Daoy (cell line): Measurements from ENCODE around the gene FBH1. TPM values are rescaled to one million over a fixed set of nuclear protein-coding genes. Genes with fewer than 3 reads are reported as not detected.
"Not testable (repeated sequence)": the region's sequence is repeated elsewhere in the genome, so short reads cannot be mapped to it uniquely, and the experiment has no call there.

Experiments used
- DNase-seq: peaks from one replicate; pipeline ENCODE4 v3.0.0-alpha.2; 2015; ENCODE audit warnings: low read depth
- total RNA-seq: library from RNA; depleted of rRNA; stranded (reverse); fragments of >200 nt; shearing (Covaris generic); gene quantifications from 2 replicates; pipeline ENCODE4 v1.2.3, GENCODE V29; 2014

FBH1 gene
- total RNA-seq, 1 experiment from 2014 or later = 41.3 TPM

- DNase-seq = no peak
Observed at GRCh38 chr10:5941579-5941978, 51.5 kb downstream of the FBH1 start.

DNA sequence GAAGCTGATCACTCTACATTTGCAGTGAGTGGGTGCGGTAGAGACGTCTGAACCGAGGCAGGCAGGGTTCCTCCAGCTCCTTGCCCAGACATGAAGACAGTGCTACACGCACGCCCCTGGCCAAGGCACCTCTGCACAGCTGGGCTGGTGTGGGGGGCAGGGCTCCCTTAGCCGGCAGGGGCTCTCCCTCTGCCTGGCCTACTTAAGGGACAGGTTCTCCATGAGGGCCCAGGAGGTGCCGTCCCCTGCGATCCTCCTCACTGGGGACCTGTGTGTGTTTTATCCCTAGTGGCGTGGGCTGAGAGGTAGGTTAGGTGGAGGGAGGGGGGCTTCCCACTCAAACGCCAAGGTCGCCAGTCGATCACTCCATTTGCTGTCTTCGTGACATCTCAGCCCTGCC is 52.0 kb downstream of the FBH1 start:
- DNase-seq = no peak

GRCh38 chr10:5942474-5942873 is 52.4 kb downstream of the FBH1 start:
- DNase-seq = no peak

GRCh38 chr10:5943536-5943935 is 53.5 kb downstream of the FBH1 start:
- peak; percentile 34 for DNase-seq

- peak; percentile 96 for DNase-seq
Observed at GRCh38 chr10:5944389-5945189, 54.5 kb downstream of the FBH1 start.

DNA sequence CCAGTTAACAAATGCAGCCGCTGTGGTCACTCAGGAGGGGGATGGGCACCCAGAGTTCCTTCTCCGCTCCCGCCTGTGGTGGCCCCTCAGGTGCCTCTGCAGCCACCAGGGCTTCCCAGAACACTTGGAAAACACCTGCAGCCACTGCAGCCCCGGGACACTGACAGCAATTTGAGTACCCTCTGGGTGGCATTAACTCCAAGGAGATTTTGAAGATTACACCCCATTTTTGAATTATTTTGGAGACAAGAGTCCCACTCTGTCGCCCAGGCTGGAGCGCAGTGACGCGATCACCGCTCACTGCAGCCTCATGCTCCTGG is 55.1 kb downstream of the FBH1 start:
- DNase-seq = no peak

GRCh38 chr10:5945561-5946418 is 55.7 kb downstream of the FBH1 start:
- DNase-seq = peak; percentile 76

DNA sequence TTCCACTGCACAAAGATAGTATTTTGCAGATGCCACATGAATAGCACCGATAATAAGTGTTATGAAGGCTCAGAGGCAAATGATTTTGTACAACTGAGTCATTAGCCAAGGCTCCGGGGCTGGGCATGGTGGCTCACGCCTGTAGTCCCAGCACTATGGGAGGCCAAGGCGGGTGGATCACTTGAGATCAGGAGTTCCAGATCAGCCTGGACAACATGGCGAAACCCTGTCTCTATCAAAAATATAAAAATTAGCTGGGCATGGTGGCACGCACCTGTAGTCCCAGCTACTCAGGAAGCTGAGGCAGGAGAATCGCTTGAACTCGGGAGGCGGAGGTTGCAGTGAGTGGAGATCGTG is 56.4 kb downstream of the FBH1 start:
- not testable (repeated sequence) for DNase-seq

GRCh38 chr10:5946786-5947185 is 56.7 kb downstream of the FBH1 start:
- no peak for DNase-seq

GRCh38 chr10:5947471-5948207 is 57.6 kb downstream of the FBH1 start:
- DNase-seq = no peak

DNA sequence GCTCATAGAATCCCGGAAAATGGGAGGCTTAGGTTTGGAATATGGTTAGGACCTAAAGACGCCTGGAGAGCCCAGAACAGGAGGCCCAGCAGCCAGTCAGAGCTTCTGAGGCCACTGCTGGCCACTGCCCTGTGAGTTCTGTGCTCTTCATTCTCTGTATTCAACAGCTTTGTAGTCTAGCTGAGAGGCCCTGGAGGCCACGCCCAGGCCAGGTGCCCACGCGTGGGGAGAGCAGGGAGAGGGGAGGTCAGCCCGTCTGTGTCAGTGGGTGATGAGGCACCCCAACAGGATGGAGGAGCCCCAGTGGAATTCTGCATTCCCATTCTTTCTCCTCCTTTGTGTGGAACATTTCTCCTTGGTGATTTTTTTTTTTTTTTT is 58.2 kb downstream of the FBH1 start:
- DNase-seq = no peak

DNA sequence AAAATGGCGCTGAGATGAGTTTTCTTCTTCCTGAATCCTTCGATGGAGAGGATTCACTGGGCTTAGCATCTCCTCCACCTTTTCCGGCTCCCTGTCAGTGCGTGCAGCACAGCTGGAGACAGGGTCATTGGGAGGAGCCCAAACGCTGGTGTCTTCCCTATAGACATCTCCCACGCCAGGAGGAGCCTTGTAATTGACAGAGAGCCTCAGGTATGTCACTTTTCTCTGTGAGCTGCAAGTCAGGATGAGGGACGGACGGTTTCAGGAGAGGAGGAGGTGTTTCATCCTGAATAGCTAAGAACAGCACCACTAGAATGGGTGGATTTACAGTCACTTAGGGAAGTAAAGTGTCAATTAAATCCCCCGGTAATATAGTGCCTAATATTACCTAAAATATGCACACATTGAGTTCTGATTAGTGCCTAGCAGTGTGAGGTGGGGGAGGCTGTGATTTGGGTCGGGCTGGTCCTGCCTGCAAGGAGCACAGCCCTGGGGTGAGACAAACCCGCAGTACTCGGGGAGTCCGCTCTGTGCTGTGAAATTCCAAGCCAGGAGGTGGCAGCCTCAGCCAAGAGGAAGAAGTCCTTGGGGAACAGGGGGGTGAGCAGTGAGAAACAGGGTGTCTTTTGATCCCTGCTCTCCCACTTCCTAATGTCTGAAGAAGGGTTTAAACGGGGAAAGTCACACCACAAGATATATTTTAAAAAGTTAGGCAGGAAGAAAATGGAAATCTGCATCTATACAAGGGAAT is 59.1 kb downstream of the FBH1 start:
- DNase-seq = peak; percentile 44

- DNase-seq = peak; percentile 17
Observed at GRCh38 chr10:5951167-5951711, 61.2 kb downstream of the FBH1 start.

DNA sequence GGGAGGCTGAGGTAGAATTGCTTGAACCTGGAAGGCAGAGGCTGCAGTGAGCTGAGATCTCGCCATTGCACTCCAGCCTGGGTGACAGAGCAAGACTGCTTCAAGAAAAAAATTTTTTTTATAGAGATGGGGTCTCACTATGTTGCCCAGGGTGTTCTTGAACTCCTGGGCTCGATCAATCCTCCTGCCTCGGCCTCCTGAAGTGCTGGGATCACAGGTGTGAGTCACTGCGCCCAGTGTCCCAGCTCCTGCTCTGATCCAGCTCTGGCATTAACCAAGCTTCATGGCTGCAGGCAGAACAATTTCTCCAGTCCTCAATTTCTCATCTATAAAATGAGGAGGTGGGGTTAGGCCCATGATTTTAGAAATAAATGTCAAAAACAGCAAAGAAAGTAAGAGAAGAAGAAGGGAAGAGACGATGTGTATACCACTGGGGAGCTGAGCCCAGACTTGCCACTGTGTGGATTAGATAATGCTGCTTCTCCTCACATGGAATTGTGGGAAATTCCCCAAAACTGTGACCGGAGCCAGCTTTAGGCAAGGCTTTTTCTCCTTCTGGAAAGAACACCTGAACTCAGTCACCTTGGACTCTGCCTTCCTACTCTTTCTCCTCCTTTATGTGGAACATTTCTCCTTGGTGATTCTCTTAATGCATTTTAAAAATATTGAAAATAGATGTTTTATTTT is 61.8 kb downstream of the FBH1 start:
- DNase-seq = no peak

DNA sequence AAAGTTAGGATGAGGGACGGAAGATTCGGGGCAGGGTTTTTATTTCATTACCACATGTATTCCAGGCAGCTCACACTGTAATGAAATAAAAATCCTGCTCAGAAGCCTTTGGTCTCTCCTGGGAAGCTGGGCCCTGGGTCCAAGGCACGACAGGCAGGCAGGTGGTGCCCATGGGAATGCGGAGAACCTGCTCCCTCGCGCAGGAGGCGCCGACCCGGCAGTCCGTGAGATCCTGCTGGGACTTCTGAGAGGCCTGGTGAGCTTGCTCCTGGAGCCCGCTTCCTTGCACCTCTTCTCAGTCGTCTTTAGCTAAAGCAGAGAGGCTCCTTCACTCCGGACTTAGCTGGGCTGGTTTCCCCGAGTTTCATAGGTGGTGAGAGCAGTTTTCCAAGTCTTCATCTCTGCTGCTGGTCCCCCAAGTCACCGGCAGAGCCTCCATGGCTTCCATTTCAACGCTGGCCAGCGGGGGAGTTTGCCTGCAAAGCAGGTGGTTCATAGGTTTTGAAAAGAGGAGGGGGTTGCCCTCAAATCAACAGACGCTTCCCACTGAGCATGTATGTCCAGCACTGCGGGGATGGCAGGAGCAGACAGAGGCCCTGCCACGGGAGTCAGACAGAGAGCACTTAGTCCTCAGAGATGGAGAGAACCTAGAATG is 62.8 kb downstream of the FBH1 start:
- no peak for DNase-seq

- no peak for DNase-seq
Observed at GRCh38 chr10:5953676-5954075, 63.6 kb downstream of the FBH1 start.

DNA sequence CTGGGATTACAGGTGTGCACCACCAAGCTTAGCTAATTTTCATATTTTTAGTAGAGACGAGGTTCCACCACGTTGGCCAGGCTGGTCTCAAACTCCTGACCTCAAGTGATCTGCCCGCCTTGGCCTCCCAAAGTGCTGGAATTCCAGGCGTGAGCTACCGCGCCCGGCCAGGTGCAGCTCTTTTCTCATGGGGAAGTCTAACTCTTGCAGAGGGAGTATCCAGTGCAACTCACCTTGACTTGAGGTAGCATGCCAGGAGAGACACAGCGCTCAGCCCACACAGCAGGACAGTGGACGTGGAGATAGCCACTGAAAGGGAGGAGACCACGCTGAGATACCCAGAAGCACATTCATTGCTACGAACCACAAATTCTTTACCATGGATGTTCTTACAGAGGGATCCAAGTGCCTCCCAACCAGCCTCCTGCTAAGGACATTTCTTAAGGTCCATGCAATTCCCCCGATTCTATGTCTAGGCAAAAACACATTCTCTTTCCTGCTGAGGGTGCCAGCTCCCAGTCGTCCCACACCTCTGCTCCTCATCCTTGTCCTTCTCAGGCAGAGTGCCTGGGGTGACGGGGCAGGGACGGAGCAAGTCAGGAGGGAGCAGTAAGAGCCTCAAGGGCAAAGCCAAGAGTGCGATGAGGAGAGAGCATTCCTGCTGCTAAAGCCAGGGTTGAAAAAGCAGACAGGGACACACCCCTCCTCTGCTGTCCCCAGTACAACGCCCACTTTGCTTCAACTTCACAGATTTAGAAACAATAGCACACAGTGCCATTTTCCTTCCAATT is 66.3 kb downstream of the FBH1 start:
- DNase-seq = no peak

DNA sequence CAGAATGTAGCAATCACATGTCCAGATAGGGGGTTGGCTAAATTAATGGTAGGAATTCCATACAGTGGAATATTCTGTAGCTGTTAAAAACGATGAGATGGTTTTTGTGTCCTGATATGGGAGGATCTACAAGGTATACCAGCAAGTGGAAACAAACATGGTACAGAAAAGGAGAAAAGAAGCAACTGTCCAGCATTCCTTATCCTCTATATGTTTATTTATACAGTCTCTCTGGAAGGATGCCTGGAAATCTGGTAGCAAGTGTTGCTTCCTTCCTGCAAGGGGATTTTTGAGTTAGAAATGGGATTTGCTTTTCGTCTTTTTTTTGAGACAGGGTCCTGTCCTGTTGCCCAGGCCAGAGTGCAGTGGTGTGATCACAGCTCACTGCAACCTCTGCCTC is 68.0 kb downstream of the FBH1 start:
- peak; percentile 19 for DNase-seq

DNA sequence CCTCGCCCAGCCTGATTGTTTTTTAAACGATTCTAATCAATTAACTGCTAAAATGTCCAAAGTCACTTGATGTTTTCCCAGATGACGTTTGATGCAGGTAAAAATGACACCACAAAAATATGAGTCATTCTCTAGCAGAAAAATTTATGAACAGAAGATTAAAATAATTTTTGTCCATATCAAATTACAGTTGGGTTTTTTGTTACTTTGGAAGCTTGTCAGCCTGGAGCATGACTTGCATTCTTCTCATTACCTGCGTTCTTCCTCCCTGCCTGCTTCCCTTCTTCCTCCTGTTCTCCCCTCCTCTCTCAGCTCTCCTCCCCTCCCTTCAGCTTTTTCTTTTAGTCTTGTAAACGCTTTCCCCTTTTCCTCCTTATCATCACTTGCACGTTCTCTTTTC is 68.6 kb downstream of the FBH1 start:
- DNase-seq = no peak

GRCh38 chr10:5959142-5959541 is 69.1 kb downstream of the FBH1 start:
- no peak for DNase-seq
